Omental fat pad (tissue), 4 donors: Measurements from ENCODE around the gene ECEL1. TPM values are rescaled to one million over a fixed set of nuclear protein-coding genes. Genes with fewer than 3 reads are reported as not detected.

Source experiments
- ATAC-seq: fragments of 150-250 bp; one replicate; pipeline ENCODE4 v1.9.1; 2016; ENCODE audit warnings: mild to moderate bottlenecking, moderate library complexity; ENCODE audit not compliant: low FRiP score
- DNase-seq: peaks from one replicate; pipeline ENCODE4 v3.0.0-alpha.2; 2019; ENCODE audit warnings: low spot score
- CTCF ChIP-seq, 3 donors: fragments of 450-650 bp; IDR thresholded peaks; one replicate each; pipeline ENCODE4 v1.5.1; 2016 to 2017; ENCODE audit warnings: antibody characterized with exemption in 3 of 3, mild to moderate bottlenecking in 3 of 3, moderate library complexity in 2 of 3
- total RNA-seq, 4 donors: library from RNA; depleted of rRNA; stranded (reverse); fragments of >200 nt; gene quantifications; one replicate each; pipeline ENCODE4 v1.1.0, GENCODE V29; 2016

ECEL1 gene
- total RNA-seq, 4 donors from 2014 or later: 0.19 to 1.1 (median 1.0) TPM; not detected in 1

GRCh38 chr2:232488097-232488711 lies 570 bp upstream of the ECEL1 start:
- TF ChIP-seq CTCF (IDR thresholded peaks at IDR 0.05): no peak
- DNase-seq (no peak), ATAC-seq (no peak)

- ATAC-seq: no peak
- no peak for DNase-seq
Measured at GRCh38 chr2:232486558-232487384, 863 bp downstream of the ECEL1 start.

GRCh38 chr2:232485757-232486557 lies 1.7 kb downstream of the ECEL1 start:
- ATAC-seq (no peak), DNase-seq (no peak)
- no peak for TF ChIP-seq CTCF (IDR thresholded peaks at IDR 0.05)

More at GRCh38 chr2:232486558-232487384, 863 bp downstream of the ECEL1 start:
- TF ChIP-seq CTCF (IDR thresholded peaks at IDR 0.05): no peak

GRCh38 chr2:232485348-232485756 lies 2.3 kb downstream of the ECEL1 start:
- DNase-seq (no peak), ATAC-seq (no peak)
- no peak for TF ChIP-seq CTCF (IDR thresholded peaks at IDR 0.05)

- ATAC-seq (no peak), DNase-seq (no peak)
- no peak for TF ChIP-seq CTCF (IDR thresholded peaks at IDR 0.05)
Measured at GRCh38 chr2:232484628-232485347, 2.8 kb downstream of the ECEL1 start.

- no peak for DNase-seq
- no peak for ATAC-seq
- TF ChIP-seq CTCF (IDR thresholded peaks at IDR 0.05): no peak
Measured at GRCh38 chr2:232483923-232484627, 3.6 kb downstream of the ECEL1 start.
